Measurements from ENCODE around the gene WDPCP. TPM values are rescaled to one million over a fixed set of nuclear protein-coding genes. Genes with fewer than 3 reads are reported as not detected.

The WDPCP gene
- total and polyA plus RNA-seq, 4 donors: 1.1 to 7.6 (median 2.7) TPM

DNA sequence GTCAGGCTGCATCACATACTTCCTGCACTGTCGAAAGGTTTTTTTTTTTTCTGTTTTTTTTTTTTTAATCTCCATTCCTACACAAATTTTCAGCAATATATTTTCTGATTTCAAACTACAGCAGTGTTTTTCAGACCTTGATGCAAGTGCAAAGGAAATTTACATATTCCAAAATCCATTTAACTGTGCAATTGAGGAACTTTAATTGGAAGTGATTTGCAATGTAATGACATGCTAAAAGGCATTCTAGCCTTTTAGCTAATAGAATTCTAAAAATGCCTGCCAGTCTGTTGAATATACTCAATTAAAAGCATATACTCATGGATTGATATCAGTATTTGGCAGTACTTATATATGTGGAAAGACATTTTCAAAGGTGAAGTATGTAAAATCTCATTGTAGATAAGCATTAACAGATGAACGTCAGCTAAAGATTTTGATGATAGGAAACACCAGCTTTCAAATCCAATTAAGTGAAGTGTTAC is 327.1 kb downstream of the WDPCP start:
- TF ChIP-seq GABPA (IDR thresholded peaks at IDR 0.05 in 1 of 2, conservative IDR thresholded peaks at IDR 0.05 in 1 of 2): no peak
- no peak for TF ChIP-seq HNF4G (IDR thresholded peaks at IDR 0.05)
- TF ChIP-seq YY1 (IDR thresholded peaks at IDR 0.05): no peak
- TF ChIP-seq RAD21 (IDR thresholded peaks at IDR 0.05): no peak
- no peak for TF ChIP-seq HNF4A (conservative IDR thresholded peaks at IDR 0.05)
- TF ChIP-seq, protein P1, sequence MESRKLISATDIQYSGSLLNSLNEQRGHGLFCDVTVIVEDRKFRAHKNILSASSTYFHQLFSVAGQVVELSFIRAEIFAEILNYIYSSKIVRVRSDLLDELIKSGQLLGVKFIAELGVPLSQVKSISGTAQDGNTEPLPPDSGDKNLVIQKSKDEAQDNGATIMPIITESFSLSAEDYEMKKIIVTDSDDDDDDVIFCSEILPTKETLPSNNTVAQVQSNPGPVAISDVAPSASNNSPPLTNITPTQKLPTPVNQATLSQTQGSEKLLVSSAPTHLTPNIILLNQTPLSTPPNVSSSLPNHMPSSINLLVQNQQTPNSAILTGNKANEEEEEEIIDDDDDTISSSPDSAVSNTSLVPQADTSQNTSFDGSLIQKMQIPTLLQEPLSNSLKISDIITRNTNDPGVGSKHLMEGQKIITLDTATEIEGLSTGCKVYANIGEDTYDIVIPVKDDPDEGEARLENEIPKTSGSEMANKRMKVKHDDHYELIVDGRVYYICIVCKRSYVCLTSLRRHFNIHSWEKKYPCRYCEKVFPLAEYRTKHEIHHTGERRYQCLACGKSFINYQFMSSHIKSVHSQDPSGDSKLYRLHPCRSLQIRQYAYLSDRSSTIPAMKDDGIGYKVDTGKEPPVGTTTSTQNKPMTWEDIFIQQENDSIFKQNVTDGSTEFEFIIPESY (IDR thresholded peaks at IDR 0.05): no peak
- no peak for TF ChIP-seq SP1 (IDR thresholded peaks at IDR 0.05)
- H3K36me3 ChIP-seq (ENCODE audit: control insufficient read depth in 4 of 4, insufficient read depth in 3 of 4, low read depth in 1 of 4, low read length in 3 of 4): no peaks in the 10 kb centered on the region
- 91% methylated on average over 2 of the region's 2 CpGs for WGBS
- no peak overlapping the region for H3K9ac ChIP-seq (ENCODE audit: low read depth in 1 of 2, low read length in 2 of 2)
- no peak overlapping the region for H3K27ac ChIP-seq (ENCODE audit: low read depth in 1 of 2, low read length in 2 of 2)
- H3K4me1 ChIP-seq (ENCODE audit: control insufficient read depth in 4 of 4, insufficient read depth in 4 of 4, low read length in 3 of 4): no peaks in the 10 kb centered on the region
- no peaks in the 10 kb centered on the region for H3K27me3 ChIP-seq (ENCODE audit: control insufficient read depth in 4 of 4, insufficient read depth in 4 of 4, low read length in 3 of 4)
- H3K4me3 ChIP-seq (ENCODE audit: low read depth in 1 of 3, low read length in 3 of 3): no peak overlapping the region
- DNase-seq (ENCODE audit: low spot score): no peak
- H3K9me3 ChIP-seq (ENCODE audit: control insufficient read depth in 4 of 4, low read length in 3 of 4): no peaks in the 10 kb centered on the region

DNA sequence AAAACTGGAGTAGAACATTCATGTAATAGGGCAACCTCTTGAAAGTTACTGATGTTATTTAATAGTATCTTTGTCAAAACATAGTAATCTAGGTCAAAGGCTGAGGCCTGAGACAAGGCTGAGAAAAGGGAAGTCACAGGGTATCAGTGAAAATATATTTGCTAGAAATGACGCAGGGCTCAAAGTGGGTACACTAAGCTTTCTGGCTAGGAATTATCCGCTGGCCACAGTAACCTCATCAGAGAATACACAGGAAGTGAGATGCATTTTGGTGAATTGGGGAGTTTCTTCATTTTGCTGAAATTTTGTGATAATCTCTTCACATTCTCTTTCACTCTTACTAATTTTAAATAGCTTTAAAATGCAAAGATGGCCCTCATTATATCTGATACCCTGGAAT is 330.8 kb downstream of the WDPCP start:
- no peak for DNase-seq (ENCODE audit: low spot score)
- no peak overlapping the region for H3K9ac ChIP-seq (ENCODE audit: low read depth in 1 of 2, low read length in 2 of 2)
- no peaks in the 10 kb centered on the region for H3K4me1 ChIP-seq (ENCODE audit: control insufficient read depth in 4 of 4, insufficient read depth in 4 of 4, low read length in 3 of 4)
- no peak overlapping the region for H3K27ac ChIP-seq (ENCODE audit: low read depth in 1 of 2, low read length in 2 of 2)
- WGBS: 86% methylated on average over 2 of the region's 2 CpGs
- peaks cover 0 to 2% (median 0%) of the 10 kb centered on the region in 4 donors for H3K36me3 ChIP-seq (ENCODE audit: control insufficient read depth in 4 of 4, insufficient read depth in 3 of 4, low read depth in 1 of 4, low read length in 3 of 4)
- H3K4me3 ChIP-seq (ENCODE audit: low read depth in 1 of 3, low read length in 3 of 3): no peak overlapping the region
- H3K27me3 ChIP-seq (ENCODE audit: control insufficient read depth in 4 of 4, insufficient read depth in 4 of 4, low read length in 3 of 4): no peaks in the 10 kb centered on the region
- TF ChIP-seq FOXA2 (IDR thresholded peaks at IDR 0.05) (no peak), RXRA (IDR thresholded peaks at IDR 0.05) (no peak), TAF1 (conservative IDR thresholded peaks at IDR 0.05) (no peak), YY1 (IDR thresholded peaks at IDR 0.05) (no peak), NR2F2 (IDR thresholded peaks at IDR 0.05) (no peak), FOXA1 (IDR thresholded peaks at IDR 0.05) (no peak), GABPA (IDR thresholded peaks at IDR 0.05 in 1 of 2, conservative IDR thresholded peaks at IDR 0.05 in 1 of 2) (no peak)
- TF ChIP-seq, protein P2, sequence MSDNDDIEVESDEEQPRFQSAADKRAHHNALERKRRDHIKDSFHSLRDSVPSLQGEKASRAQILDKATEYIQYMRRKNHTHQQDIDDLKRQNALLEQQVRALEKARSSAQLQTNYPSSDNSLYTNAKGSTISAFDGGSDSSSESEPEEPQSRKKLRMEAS (IDR thresholded peaks at IDR 0.05): no peak
- TF ChIP-seq, protein P3, sequence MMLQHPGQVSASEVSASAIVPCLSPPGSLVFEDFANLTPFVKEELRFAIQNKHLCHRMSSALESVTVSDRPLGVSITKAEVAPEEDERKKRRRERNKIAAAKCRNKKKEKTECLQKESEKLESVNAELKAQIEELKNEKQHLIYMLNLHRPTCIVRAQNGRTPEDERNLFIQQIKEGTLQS (IDR thresholded peaks at IDR 0.05): no peak
- no peaks in the 10 kb centered on the region for H3K9me3 ChIP-seq (ENCODE audit: control insufficient read depth in 4 of 4, low read length in 3 of 4)

DNA sequence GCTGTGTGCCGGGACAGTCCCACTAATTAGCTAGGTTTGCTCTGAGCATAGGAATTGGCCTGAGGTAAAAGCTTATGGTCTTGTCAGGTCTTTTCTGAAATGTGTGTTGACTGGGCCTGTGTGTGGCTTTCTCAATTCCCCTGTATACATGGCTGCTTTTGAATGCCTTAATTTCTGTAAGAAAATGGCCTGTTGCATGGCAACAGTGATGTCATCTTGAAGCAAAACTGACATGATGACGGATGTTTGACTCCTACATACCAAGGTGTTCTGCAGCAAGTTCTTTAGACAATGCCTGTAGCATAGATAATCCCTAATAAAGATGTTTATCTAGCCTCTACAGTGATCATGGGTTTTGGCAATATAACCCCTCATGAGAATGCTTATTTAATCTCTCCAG is 339.1 kb downstream of the WDPCP start:
- Histone ChIP-seq H3K9me3 (ENCODE audit: control insufficient read depth in 4 of 4, low read length in 3 of 4) (no peaks in the 10 kb centered on the region), H3K4me1 (ENCODE audit: control insufficient read depth in 4 of 4, insufficient read depth in 4 of 4, low read length in 3 of 4) (no peaks in the 10 kb centered on the region), H3K27ac (ENCODE audit: low read depth in 1 of 2, low read length in 2 of 2) (no peak overlapping the region), H3K4me3 (ENCODE audit: low read depth in 1 of 3, low read length in 3 of 3) (no peak overlapping the region), H3K27me3 (ENCODE audit: control insufficient read depth in 4 of 4, insufficient read depth in 4 of 4, low read length in 3 of 4) (no peaks in the 10 kb centered on the region), H3K9ac (ENCODE audit: low read depth in 1 of 2, low read length in 2 of 2) (no peak overlapping the region), H3K36me3 (ENCODE audit: control insufficient read depth in 4 of 4, insufficient read depth in 3 of 4, low read depth in 1 of 4, low read length in 3 of 4) (peaks cover 0 to 4% (median 0%) of the 10 kb centered on the region in 4 donors)
- WGBS: 97% methylated on average over 2 of the region's 2 CpGs
- no peak for DNase-seq (ENCODE audit: low spot score)
- no peak for TF ChIP-seq RXRA (IDR thresholded peaks at IDR 0.05)
- TF ChIP-seq, protein P1 (IDR thresholded peaks at IDR 0.05): no peak
- TF ChIP-seq SP1 (IDR thresholded peaks at IDR 0.05): no peak
- TF ChIP-seq JUND (IDR thresholded peaks at IDR 0.05): no peak
- TF ChIP-seq HNF4G (IDR thresholded peaks at IDR 0.05): no peak
- no peak for TF ChIP-seq EGR1 (IDR thresholded peaks at IDR 0.05; ENCODE audit: low read depth in 2 of 2)
- no peak for TF ChIP-seq FOXA2 (IDR thresholded peaks at IDR 0.05)
- TF ChIP-seq YY1 (IDR thresholded peaks at IDR 0.05): no peak
- TF ChIP-seq GABPA (IDR thresholded peaks at IDR 0.05 in 1 of 2, conservative IDR thresholded peaks at IDR 0.05 in 1 of 2): no peak
- TF ChIP-seq, protein P4, sequence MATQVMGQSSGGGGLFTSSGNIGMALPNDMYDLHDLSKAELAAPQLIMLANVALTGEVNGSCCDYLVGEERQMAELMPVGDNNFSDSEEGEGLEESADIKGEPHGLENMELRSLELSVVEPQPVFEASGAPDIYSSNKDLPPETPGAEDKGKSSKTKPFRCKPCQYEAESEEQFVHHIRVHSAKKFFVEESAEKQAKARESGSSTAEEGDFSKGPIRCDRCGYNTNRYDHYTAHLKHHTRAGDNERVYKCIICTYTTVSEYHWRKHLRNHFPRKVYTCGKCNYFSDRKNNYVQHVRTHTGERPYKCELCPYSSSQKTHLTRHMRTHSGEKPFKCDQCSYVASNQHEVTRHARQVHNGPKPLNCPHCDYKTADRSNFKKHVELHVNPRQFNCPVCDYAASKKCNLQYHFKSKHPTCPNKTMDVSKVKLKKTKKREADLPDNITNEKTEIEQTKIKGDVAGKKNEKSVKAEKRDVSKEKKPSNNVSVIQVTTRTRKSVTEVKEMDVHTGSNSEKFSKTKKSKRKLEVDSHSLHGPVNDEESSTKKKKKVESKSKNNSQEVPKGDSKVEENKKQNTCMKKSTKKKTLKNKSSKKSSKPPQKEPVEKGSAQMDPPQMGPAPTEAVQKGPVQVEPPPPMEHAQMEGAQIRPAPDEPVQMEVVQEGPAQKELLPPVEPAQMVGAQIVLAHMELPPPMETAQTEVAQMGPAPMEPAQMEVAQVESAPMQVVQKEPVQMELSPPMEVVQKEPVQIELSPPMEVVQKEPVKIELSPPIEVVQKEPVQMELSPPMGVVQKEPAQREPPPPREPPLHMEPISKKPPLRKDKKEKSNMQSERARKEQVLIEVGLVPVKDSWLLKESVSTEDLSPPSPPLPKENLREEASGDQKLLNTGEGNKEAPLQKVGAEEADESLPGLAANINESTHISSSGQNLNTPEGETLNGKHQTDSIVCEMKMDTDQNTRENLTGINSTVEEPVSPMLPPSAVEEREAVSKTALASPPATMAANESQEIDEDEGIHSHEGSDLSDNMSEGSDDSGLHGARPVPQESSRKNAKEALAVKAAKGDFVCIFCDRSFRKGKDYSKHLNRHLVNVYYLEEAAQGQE (IDR thresholded peaks at IDR 0.05): no peak
- TF ChIP-seq RAD21 (IDR thresholded peaks at IDR 0.05): no peak
- TF ChIP-seq FOXA1 (IDR thresholded peaks at IDR 0.05): no peak
- TF ChIP-seq HNF4A (conservative IDR thresholded peaks at IDR 0.05): no peak
